Glutamatergic neuron (in vitro differentiated cells): Measurements from ENCODE around the gene OR10J4. TPM values are rescaled to one million over a fixed set of nuclear protein-coding genes. Genes with fewer than 3 reads are reported as not detected.

ENCODE experiments used
- DNase-seq: peaks from one replicate; pipeline ENCODE4 v3.0.0; 2022
- H3K27ac Mint-ChIP-seq: one replicate; pipeline ENCODE4 v1.8.0; 2020; ENCODE audit warnings: mild to moderate bottlenecking, mixed read lengths, inconsistent platforms; ENCODE audit not compliant: unreplicated experiment
- H3K27me3 Mint-ChIP-seq: one replicate; pipeline ENCODE4 v1.8.0; 2020; ENCODE audit warnings: mild to moderate bottlenecking, moderate library complexity, mixed read lengths, inconsistent platforms; ENCODE audit not compliant: unreplicated experiment
- H3K36me3 Mint-ChIP-seq: one replicate; pipeline ENCODE4 v1.8.0; 2020; ENCODE audit warnings: mild to moderate bottlenecking, mixed read lengths, inconsistent platforms; ENCODE audit not compliant: unreplicated experiment
- H3K4me1 Mint-ChIP-seq: one replicate; pipeline ENCODE4 v1.8.0; 2020; ENCODE audit warnings: mild to moderate bottlenecking, low read depth, mixed read lengths, inconsistent platforms; ENCODE audit not compliant: unreplicated experiment
- H3K4me3 Mint-ChIP-seq: one replicate; pipeline ENCODE4 v1.8.0; 2020; ENCODE audit warnings: mild to moderate bottlenecking, mixed read lengths, inconsistent platforms; ENCODE audit not compliant: unreplicated experiment
- H3K9me3 Mint-ChIP-seq: one replicate; pipeline ENCODE4 v1.8.0; 2020; ENCODE audit warnings: mild to moderate bottlenecking, moderate library complexity, mixed read lengths, inconsistent platforms; ENCODE audit not compliant: unreplicated experiment
- CTCF ChIP-seq: fragments of 200-600 bp; sonication (generic); IDR thresholded peaks from one replicate; pipeline ENCODE4 v1.5.0; 2021; ENCODE audit not compliant: partially characterized antibody, unreplicated experiment
- total RNA-seq: library from RNA; stranded (reverse); fragmentation: NEBNext Ultra II Directional; extraction: Animal tissue kit (Norgen Biotek cat#: 25700); gene quantifications from one replicate; pipeline ENCODE4 v1.2.1, GENCODE V29; 2021; ENCODE audit not compliant: unreplicated experiment

OR10J4 gene
- total RNA-seq, 1 donor from 2014 or later: not detected

GRCh38 chr1:159429074-159429861 is 2.7 kb upstream of the OR10J4 start:
- TF ChIP-seq CTCF: no peak
- DNase-seq: no peak
- no peaks in the 10 kb centered on the region for H3K9me3 Mint-ChIP-seq
- H3K27me3 Mint-ChIP-seq: peaks cover 2% of the 10 kb centered on the region
- no peak overlapping the region for H3K27ac Mint-ChIP-seq
- no peaks in the 10 kb centered on the region for H3K4me1 Mint-ChIP-seq
- H3K36me3 Mint-ChIP-seq: no peaks in the 10 kb centered on the region
- no peak overlapping the region for H3K4me3 Mint-ChIP-seq

DNA sequence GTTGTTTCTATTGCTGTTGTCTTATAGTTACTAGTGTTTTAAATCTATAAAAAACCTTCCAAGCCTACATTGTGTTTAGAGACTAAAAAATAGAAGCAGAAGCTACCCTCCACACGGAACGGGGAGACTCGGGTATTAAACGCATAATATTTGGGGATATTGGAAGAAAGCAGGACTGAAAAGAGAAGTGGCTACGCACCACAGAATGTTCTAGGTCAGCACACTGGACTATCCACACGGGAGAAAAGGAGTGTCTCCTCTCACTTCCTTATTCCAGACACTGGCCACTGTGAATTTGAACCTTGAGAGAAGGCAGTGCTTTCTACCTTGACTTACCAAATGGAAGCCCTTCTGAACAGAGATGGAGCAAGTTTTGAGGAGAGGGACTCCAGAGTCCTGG is 1.0 kb upstream of the OR10J4 start:
- Mint-ChIP-seq H3K9me3 (no peaks in the 10 kb centered on the region), H3K36me3 (no peaks in the 10 kb centered on the region), H3K27ac (no peak overlapping the region), H3K4me1 (no peaks in the 10 kb centered on the region), H3K4me3 (no peak overlapping the region), H3K27me3 (peaks cover 2% of the 10 kb centered on the region)
- TF ChIP-seq CTCF: no peak
- DNase-seq: no peak

DNA sequence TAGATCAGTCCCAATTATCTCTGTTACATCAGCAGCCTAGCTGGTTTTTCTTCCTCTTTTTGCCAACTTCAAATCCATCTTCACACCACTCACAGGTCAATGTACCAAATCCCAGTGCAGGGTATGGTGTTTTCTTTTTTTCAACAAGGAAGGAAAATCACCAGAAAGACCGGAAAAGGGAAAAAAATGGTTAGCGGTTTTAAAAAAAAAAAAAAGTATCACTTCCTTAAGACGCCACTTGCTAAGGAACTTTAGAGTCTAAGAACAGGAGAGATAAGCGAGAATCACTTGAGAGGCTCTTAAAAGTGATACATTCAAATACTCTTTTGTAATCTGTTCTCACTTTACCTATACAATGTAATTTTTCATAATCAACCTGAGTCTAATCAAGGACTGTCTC is 4.5 kb downstream of the OR10J4 start:
- peaks cover 2% of the 10 kb centered on the region for H3K27me3 Mint-ChIP-seq
- no peaks in the 10 kb centered on the region for H3K4me1 Mint-ChIP-seq
- H3K27ac Mint-ChIP-seq: no peak overlapping the region
- DNase-seq: no peak
- H3K36me3 Mint-ChIP-seq: no peaks in the 10 kb centered on the region
- no peak for TF ChIP-seq CTCF
- H3K9me3 Mint-ChIP-seq: no peaks in the 10 kb centered on the region
- H3K4me3 Mint-ChIP-seq: no peak overlapping the region

- H3K27me3 Mint-ChIP-seq: no peaks in the 10 kb centered on the region
- no peaks in the 10 kb centered on the region for H3K9me3 Mint-ChIP-seq
These were observed 7.4 kb downstream of the OR10J4 start, which contains the start of gene OR10J1 for GRCh38 chr1:159439422-159439821. TSS of gene OR10J1 (plus strand) at chr1:159439722. CDS start at chr1:159439792, 70 bp downstream.

More at GRCh38 chr1:159439422-159439821, 7.4 kb downstream of the OR10J4 start, which contains the start of gene OR10J1:
- Mint-ChIP-seq H3K4me1 (no peaks in the 10 kb centered on the region), H3K4me3 (no peak within 1 kb of the TSS), H3K27ac (no peak within 1 kb of the TSS), H3K36me3 (no peaks in the 10 kb centered on the region)
- TF ChIP-seq CTCF: no peak
- no peak for DNase-seq
